Lower leg skin (tissue), 4 donors: ENCODE results near the gene USP30. TPM values are rescaled to one million over a fixed set of nuclear protein-coding genes. Genes with fewer than 3 reads are reported as not detected.

ENCODE experiments used
- DNase-seq, 2 donors: peaks; one replicate each; pipeline ENCODE4 v3.0.0-alpha.2; 2019; ENCODE audit warnings: low spot score in 2 of 2
- H3K4me3 ChIP-seq: fragments of 200-600 bp; sonication (generic); 2 replicates; pipeline ENCODE4 v1.5.1; 2017; ENCODE audit warnings: mild to moderate bottlenecking, low read depth; ENCODE audit not compliant: poor library complexity, severe bottlenecking
- CTCF ChIP-seq, 3 donors: fragments of 450-650 bp; IDR thresholded peaks; one replicate each; pipeline ENCODE4 v1.5.1; 2016; ENCODE audit warnings: antibody characterized with exemption in 3 of 3, mild to moderate bottlenecking in 3 of 3, moderate library complexity in 2 of 3
- POLR2A ChIP-seq, 2 donors: fragments of 450-650 bp; IDR thresholded peaks; one replicate each; pipeline ENCODE4 v1.6.1; 2016 to 2017; ENCODE audit warnings: antibody characterized with exemption in 2 of 2, mild to moderate bottlenecking in 1 of 2, moderate library complexity in 1 of 2
- WGBS, 2 donors: methylation state at CpG; one replicate each; pipeline ENCODE4 v1.1.5; 2018; 5-methylcytosine and 5-hydroxymethylcytosine counted together
- intact Hi-C: fragments of 100-400 bp; cut with DNase I; formaldehyde crosslinking; loops from one replicate; pipeline ENCODE4 v1.15.0; 2023; ENCODE audit warnings: low total_unique reads
- total RNA-seq, 4 donors: library from RNA; depleted of rRNA; stranded (reverse); fragments of >200 nt; gene quantifications; one replicate each; pipeline ENCODE4 v1.1.0, GENCODE V29; 2016

USP30 gene
- total RNA-seq, 4 donors from 2014 or later: 11.5 to 29.5 (median 22.2) TPM

DNA sequence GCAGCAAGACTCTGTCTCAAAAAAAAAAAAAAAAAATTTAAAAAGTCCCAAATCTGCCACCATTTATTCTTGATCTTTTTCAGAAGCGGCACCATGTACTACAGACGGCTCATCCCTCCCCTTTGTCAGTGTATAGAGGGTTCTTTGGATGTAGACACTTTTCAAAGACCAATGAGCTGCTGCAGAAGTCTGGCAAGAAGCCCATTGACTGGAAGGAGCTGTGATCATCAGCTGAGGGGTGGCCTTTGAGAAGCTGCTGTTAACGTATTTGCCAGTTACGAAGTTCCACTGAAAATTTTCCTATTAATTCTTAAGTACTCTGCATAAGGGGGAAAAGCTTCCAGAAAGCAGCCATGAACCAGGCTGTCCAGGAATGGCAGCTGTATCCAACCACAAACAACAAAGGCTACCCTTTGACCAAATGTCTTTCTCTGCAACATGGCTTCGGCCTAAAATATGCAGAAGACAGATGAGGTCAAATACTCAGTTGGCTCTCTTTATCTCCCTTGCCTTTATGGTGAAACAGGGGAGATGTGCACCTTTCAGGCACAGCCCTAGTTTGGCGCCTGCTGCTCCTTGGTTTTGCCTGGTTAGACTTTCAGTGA, 57.5 kb downstream of the USP30 start:
- DNase-seq: no peak
- 90% methylated on average over 6 of the region's 6 CpGs for WGBS, 2 donors
- H3K4me3 ChIP-seq: no peak overlapping the region
- intact Hi-C loops: loop anchor here (5.0 kb wide), 1 partner anchor 282 kb away; no protein-coding TSS in a partner anchor
- no peak for TF ChIP-seq CTCF (IDR thresholded peaks at IDR 0.05)
- no peak for TF ChIP-seq POLR2A (IDR thresholded peaks at IDR 0.05)

DNA sequence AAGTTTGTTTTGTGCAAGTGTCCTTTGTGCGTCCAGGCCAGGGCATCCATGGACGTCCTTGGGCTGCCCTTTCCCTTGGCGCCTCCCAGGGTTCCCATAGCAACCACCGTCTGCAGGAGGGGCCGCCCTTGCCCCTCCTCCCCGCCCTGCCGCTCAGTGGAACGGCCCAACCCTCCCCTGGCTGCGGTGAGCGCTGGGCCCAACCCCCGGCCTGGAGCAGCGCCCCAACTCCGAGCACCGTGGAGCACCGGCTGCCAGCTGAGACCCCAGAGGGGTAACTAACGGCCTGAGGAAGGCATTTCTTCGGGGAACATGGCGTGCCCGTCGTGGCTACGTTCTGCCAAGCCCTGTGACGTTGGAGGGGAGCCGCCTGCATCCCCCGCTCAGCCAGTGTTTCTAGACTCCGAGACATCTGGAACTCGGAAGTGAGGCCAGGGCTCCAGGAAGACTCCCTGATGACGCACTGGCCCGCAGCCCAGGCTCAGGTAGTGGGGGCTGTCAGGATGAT, 58.7 kb downstream of the USP30 start:
- peak; percentile 83 to 96 for DNase-seq
- peak overlapping the region; percentile 39 for H3K4me3 ChIP-seq
- no peak for TF ChIP-seq CTCF (IDR thresholded peaks at IDR 0.05)
- peak in 1 of 2 donors; percentile 46 for TF ChIP-seq POLR2A (IDR thresholded peaks at IDR 0.05)
- WGBS, 2 donors: 0 to 7% methylated on average over 11 to 21 of the region's 28 CpGs
- intact Hi-C loops: loop anchor here (5.0 kb wide), 1 partner anchor 281 kb away; no protein-coding TSS in a partner anchor

DNA sequence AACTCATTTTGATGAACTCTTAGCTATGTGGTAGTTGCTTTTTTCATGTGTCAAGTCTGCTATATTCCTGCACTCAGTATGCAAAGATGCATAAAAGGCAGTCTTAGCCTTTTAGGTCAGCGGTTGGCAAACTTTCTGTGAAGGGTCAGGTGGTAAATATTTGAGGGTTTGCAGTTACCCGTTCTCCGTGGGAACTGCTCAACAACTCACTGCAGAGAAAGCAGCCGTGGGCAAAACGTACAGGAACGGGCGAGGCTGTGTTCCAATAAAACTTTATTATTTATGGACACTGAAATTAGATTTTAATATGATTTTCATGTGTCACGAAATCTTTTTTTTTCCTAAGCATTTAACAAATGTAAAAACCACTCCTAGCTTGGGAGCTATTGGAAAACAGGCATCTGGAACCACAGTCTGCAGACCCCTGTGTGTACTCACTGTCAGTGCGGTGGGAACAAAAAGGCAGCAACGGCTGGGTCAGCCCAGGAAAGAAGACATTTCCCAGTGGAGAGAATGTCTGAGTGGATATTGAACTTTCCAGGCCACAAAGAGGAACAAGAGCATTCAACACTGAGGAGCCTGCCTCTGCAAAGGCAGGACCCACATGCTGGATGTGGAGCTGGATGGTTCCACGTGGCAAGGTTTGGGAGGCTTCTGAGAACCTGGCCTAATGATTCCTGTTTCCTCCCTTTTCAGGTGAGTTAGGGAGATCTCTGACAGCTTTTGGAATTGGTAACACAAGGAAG, 60.5 kb downstream of the USP30 start:
- intact Hi-C loops: loop anchor here (5.0 kb wide), 1 partner anchor 279 kb away; no protein-coding TSS in a partner anchor
- no peak overlapping the region for H3K4me3 ChIP-seq
- WGBS, 2 donors: 78 to 79% methylated on average over 11 of the region's 11 CpGs

DNA sequence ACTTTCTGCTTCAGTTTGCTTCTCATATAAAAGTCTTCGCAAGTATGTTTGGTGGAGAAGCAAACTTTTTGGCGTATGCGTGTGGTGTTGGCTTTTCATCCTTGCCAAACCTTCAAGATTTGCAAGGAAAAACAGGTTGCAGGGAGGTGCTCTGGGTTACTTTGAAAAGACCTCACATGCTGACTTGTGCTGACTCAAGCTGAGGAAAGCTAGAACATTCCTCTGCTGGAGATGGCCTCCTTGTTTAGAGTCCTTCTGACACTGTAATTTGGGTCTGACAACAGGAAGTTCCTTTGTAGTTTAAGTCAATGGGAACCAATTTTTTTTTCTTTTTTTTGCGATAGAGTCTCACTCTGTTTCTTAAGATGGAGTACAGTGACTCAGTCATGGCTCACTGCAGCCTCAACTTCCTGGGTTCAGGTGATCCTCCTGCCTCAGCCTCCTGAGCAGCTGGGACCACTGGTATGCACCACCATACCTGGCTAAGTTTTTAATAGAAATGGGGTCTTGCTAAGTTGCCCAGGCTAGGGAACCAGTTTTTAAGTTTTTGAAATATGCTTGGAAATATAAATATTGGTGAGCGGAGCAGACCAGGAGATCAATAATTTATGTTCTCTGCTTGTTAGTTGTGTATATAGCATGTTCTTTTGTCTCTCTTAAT, 61.4 kb downstream of the USP30 start:
- TF ChIP-seq CTCF (IDR thresholded peaks at IDR 0.05) (no peak), POLR2A (IDR thresholded peaks at IDR 0.05) (no peak)
- intact Hi-C loops: loop anchor here (5.0 kb wide), 1 partner anchor 279 kb away; no protein-coding TSS in a partner anchor
- no peak for DNase-seq
- H3K4me3 ChIP-seq: no peak overlapping the region
- WGBS, 2 donors: 76 to 85% methylated on average over 5 of the region's 5 CpGs

More for the DNA sequence above, 60.5 kb downstream of the USP30 start:
- no peak for DNase-seq
- TF ChIP-seq POLR2A (IDR thresholded peaks at IDR 0.05) (no peak), CTCF (IDR thresholded peaks at IDR 0.05) (no peak)

GRCh38 chr12:109114644-109115043, 62.3 kb downstream of the USP30 start:
- no peak for TF ChIP-seq POLR2A (IDR thresholded peaks at IDR 0.05)
- no peak for TF ChIP-seq CTCF (IDR thresholded peaks at IDR 0.05)
- DNase-seq: no peak
- WGBS, 2 donors: 69 to 70% methylated on average over 2 of the region's 2 CpGs
- H3K4me3 ChIP-seq: no peak overlapping the region
- intact Hi-C loops: loop anchor here (5.0 kb wide), 1 partner anchor 278 kb away; no protein-coding TSS in a partner anchor
